H1 (cell line): ENCODE measurements around the gene HOXD4. TPM values are rescaled to one million over a fixed set of nuclear protein-coding genes. Genes with fewer than 3 reads are reported as not detected.
A peak's percentile ranks its signal among the peaks of the same experiment; 100 is the strongest.

Experiments used
- CTCF ChIA-PET: fragments of 300-600 bp; sonication (Branson Sonifier 250); formaldehyde crosslinking; loops from one replicate; lab custom pipeline; 2021; ENCODE audit not compliant: partially characterized antibody; lab: Charles Lee
- POLR2A ChIA-PET: fragments of 300-600 bp; sonication (Branson Sonifier 250); formaldehyde crosslinking; loops from one replicate; lab custom pipeline; 2021; ENCODE audit warnings: inconsistent platforms; ENCODE audit not compliant: partially characterized antibody; lab: Charles Lee
- DNase-seq, 2 experiments: peaks; one replicate each; pipeline versions ENCODE4 v3.0.0 to v3.0.0-alpha.2; 2010 to 2022; ENCODE audit warnings: low spot score in 2 of 2, low read depth in 1 of 2, mixed read lengths in 1 of 2
- FAIRE-seq: peaks from 2 replicates; lab custom pipeline; 2011; peaks lifted over from hg19 to GRCh38; lab: Jason Lieb, UNC
- H2AFZ ChIP-seq: 2 replicates; pipeline ENCODE4 v1.8.1; 2012; ENCODE audit warnings: low read length, inconsistent platforms
- H2AK5ac ChIP-seq: 2 replicates; pipeline ENCODE4 v1.6.1; 2013; ENCODE audit warnings: low read depth, low read length
- H2BK120ac ChIP-seq: replicated peaks from 2 replicates; pipeline ENCODE3; 2013; ENCODE audit warnings: low read depth, low read length, inconsistent platforms
- H2BK12ac ChIP-seq: 2 replicates; pipeline ENCODE4 v1.6.1; 2013; ENCODE audit warnings: low read depth, low read length
- H2BK15ac ChIP-seq: 2 replicates; pipeline ENCODE4 v1.6.1; 2013; ENCODE audit warnings: low read length
- H2BK20ac ChIP-seq: 2 replicates; pipeline ENCODE4 v1.6.1; 2013; ENCODE audit warnings: low read length
- H2BK5ac ChIP-seq: 2 replicates; pipeline ENCODE4 v1.6.1; 2013; ENCODE audit warnings: low read depth, low read length
- H3K14ac ChIP-seq: 2 replicates; pipeline ENCODE4 v1.6.1; 2013; ENCODE audit warnings: inconsistent platforms; ENCODE audit not compliant: insufficient read length
- H3K18ac ChIP-seq: 2 replicates; pipeline ENCODE4 v1.6.1; 2013; ENCODE audit warnings: low read length; ENCODE audit errors: extremely low read depth
- H3K23ac ChIP-seq: 2 replicates; pipeline ENCODE4 v1.6.1; 2013; ENCODE audit warnings: inconsistent platforms; ENCODE audit not compliant: insufficient read length
- H3K23me2 ChIP-seq: 2 replicates; pipeline ENCODE4 v1.6.1; 2013; ENCODE audit warnings: low read depth, low read length
- H3K27ac ChIP-seq: 2 replicates; pipeline ENCODE4 v1.6.1; 2011; ENCODE audit warnings: low read depth, low read length, inconsistent platforms
- H3K27me3 ChIP-seq, 4 experiments: replicated peaks in 1 of 4; 1 replicate in 1 of 4; 2 replicates in 3 of 4; pipeline versions ENCODE4 v1.6.1 to v1.8.1; 2011 to 2013; ENCODE audit warnings: low read length in 3 of 4, mild to moderate bottlenecking in 3 of 4, inconsistent platforms in 2 of 4, mixed read lengths in 2 of 4, moderate library complexity in 1 of 4; ENCODE audit not compliant: control insufficient read depth in 3 of 4, insufficient read depth in 3 of 4; ENCODE audit errors: extremely low read depth in 1 of 4
- H3K36me3 ChIP-seq, 4 experiments: 2 replicates each; pipeline versions ENCODE4 v1.6.1 to v1.8.1; 2011 to 2013; ENCODE audit warnings: mild to moderate bottlenecking in 4 of 4, low read length in 3 of 4, moderate library complexity in 2 of 4, control low read depth in 1 of 4, inconsistent platforms in 1 of 4; ENCODE audit not compliant: insufficient read depth in 4 of 4, control insufficient read depth in 2 of 4
- H3K4ac ChIP-seq: replicated peaks from 2 replicates; pipeline ENCODE3; 2013; ENCODE audit warnings: low read length, low read depth, mixed read lengths, inconsistent platforms; ENCODE audit not compliant: insufficient read length
- H3K4me1 ChIP-seq, 4 experiments: replicated peaks in 1 of 4; 1 replicate in 1 of 4; 2 replicates in 3 of 4; pipeline versions ENCODE4 v1.6.1 to v1.8.1; 2011 to 2013; ENCODE audit warnings: low read length in 3 of 4, inconsistent platforms in 2 of 4, mixed read lengths in 1 of 4; ENCODE audit not compliant: insufficient read depth in 4 of 4, control insufficient read depth in 3 of 4
- H3K4me2 ChIP-seq, 2 experiments: 2 replicates each; pipeline versions ENCODE4 v1.6.1 to v1.8.1; 2011 to 2013; ENCODE audit warnings: low read depth in 2 of 2, low read length in 2 of 2, control low read depth in 1 of 2, inconsistent platforms in 1 of 2, mild to moderate bottlenecking in 1 of 2; ENCODE audit not compliant: insufficient read depth in 1 of 2
- H3K4me3 ChIP-seq, 4 experiments: fragments of 200-600, 300-600 bp in 1 of 4; sonication (generic), shearing (Covaris generic), sonication (Bioruptor Twin) in 1 of 4; 2 replicates each; pipeline versions ENCODE4 v1.5.1 to v1.8.1; 2011 to 2016; ENCODE audit warnings: low read length in 4 of 4, low read depth in 3 of 4, control low read depth in 2 of 4, inconsistent platforms in 2 of 4, mild to moderate bottlenecking in 2 of 4, mixed read lengths in 1 of 4, moderate library complexity in 1 of 4; ENCODE audit not compliant: insufficient read depth in 2 of 4; ENCODE audit errors: extremely low read depth in 1 of 4
- H3K56ac ChIP-seq: replicated peaks from 2 replicates; pipeline ENCODE3; 2013; ENCODE audit warnings: low read depth, mild to moderate bottlenecking, mixed read lengths, low read length, inconsistent platforms; ENCODE audit not compliant: insufficient read length
- H3K79me1 ChIP-seq: 2 replicates; pipeline ENCODE4 v1.6.1; 2013; ENCODE audit warnings: low read depth, low read length, control low read depth
- H3K79me2 ChIP-seq, 2 experiments: 2 replicates each; pipeline versions ENCODE4 v1.6.1 to v1.8.1; 2012 to 2013; ENCODE audit warnings: low read length in 2 of 2, mild to moderate bottlenecking in 2 of 2, inconsistent platforms in 1 of 2; ENCODE audit not compliant: insufficient read depth in 2 of 2, control insufficient read depth in 1 of 2
- H3K9ac ChIP-seq, 4 experiments: replicated peaks in 1 of 4; 1 replicate in 1 of 4; 2 replicates in 3 of 4; pipeline versions ENCODE4 v1.6.1 to v1.8.1; 2011 to 2013; ENCODE audit warnings: low read depth in 3 of 4, low read length in 3 of 4, control low read depth in 2 of 4, mild to moderate bottlenecking in 2 of 4, moderate library complexity in 2 of 4, inconsistent platforms in 1 of 4; ENCODE audit errors: extremely low read depth in 1 of 4
- H3K9me3 ChIP-seq, 2 experiments: 2 replicates each; pipeline versions ENCODE4 v1.6.1 to v1.8.1; 2012 to 2013; ENCODE audit warnings: mild to moderate bottlenecking in 2 of 2, moderate library complexity in 2 of 2, control low read depth in 1 of 2, inconsistent platforms in 1 of 2, low read depth in 1 of 2, low read length in 1 of 2, mixed read lengths in 1 of 2; ENCODE audit not compliant: insufficient read depth in 2 of 2
- H4K20me1 ChIP-seq, 2 experiments: replicated peaks in 1 of 2; 2 replicates each; pipeline versions ENCODE3 to v1.8.1; 2011 to 2013; ENCODE audit warnings: inconsistent platforms in 2 of 2, low read length in 2 of 2, mild to moderate bottlenecking in 1 of 2; ENCODE audit not compliant: insufficient read depth in 2 of 2, control insufficient read depth in 1 of 2
- H4K5ac ChIP-seq: 2 replicates; pipeline ENCODE4 v1.6.1; 2013; ENCODE audit warnings: low read length, low read depth, mixed read lengths, inconsistent platforms; ENCODE audit not compliant: insufficient read length
- H4K8ac ChIP-seq: 2 replicates; pipeline ENCODE4 v1.8.0; 2013; ENCODE audit warnings: mild to moderate bottlenecking, moderate library complexity, low read length, inconsistent platforms; ENCODE audit not compliant: insufficient read depth; ENCODE audit errors: extremely low read depth
- H4K91ac ChIP-seq: replicated peaks from 2 replicates; pipeline ENCODE3; 2013; ENCODE audit warnings: low read length, mixed read lengths, inconsistent platforms; ENCODE audit not compliant: insufficient read length
- ASH2L ChIP-seq: fragments of 200-600, 300-600 bp; sonication (generic); IDR thresholded peaks from one replicate; pipeline ENCODE4 v1.7.1; 2017; ENCODE audit warnings: low read length
- CBX8 ChIP-seq: fragments of 300-800, 300-1000 bp; sonication (generic); IDR thresholded peaks from 2 replicates; pipeline ENCODE4 v1.7.1; 2016; ENCODE audit warnings: low read depth, low read length, borderline replicate concordance
- CHD1 ChIP-seq: IDR thresholded peaks from 2 replicates; pipeline ENCODE4 v1.6.1; 2012; ENCODE audit warnings: low read depth, low read length, improper control_type of control experiment
- JUN ChIP-seq: IDR thresholded peaks from 2 replicates; pipeline ENCODE4 v1.6.1; 2011; ENCODE audit warnings: low read depth, mild to moderate bottlenecking, improper control_type of control experiment, low read length
- MAFK ChIP-seq: IDR thresholded peaks from 2 replicates; pipeline ENCODE4 v1.6.1; 2012; ENCODE audit warnings: low read depth, mild to moderate bottlenecking, improper control_type of control experiment, low read length
- RNF2 ChIP-seq: fragments of 200-900, 300-1000 bp; sonication (generic); IDR thresholded peaks from 2 replicates; pipeline ENCODE4 v1.7.1; 2016; ENCODE audit warnings: borderline replicate concordance, low read depth, mild to moderate bottlenecking, antibody characterized with exemption, low read length; ENCODE audit not compliant: poor library complexity, severe bottlenecking; ENCODE audit errors: missing control alignments
- SP1 ChIP-seq: IDR thresholded peaks from 2 replicates; pipeline ENCODE4 v1.6.1; 2011; ENCODE audit warnings: low read depth, low read length
- SP2 ChIP-seq: IDR thresholded peaks from 2 replicates; pipeline ENCODE4 v1.6.1; 2012; ENCODE audit warnings: mild to moderate bottlenecking, low read length, inconsistent platforms
- TAF1 ChIP-seq: IDR thresholded peaks from 2 replicates; pipeline ENCODE4 v1.6.1; 2011; ENCODE audit warnings: mild to moderate bottlenecking, low read depth, low read length
- YY1 ChIP-seq: IDR thresholded peaks from 2 replicates; pipeline ENCODE4 v1.6.1; 2011; ENCODE audit warnings: low read depth, mild to moderate bottlenecking, low read length
- WGBS, 2 experiments: shearing (Covaris generic) in 1 of 2; methylation state at CpG; one replicate each; pipeline versions ENCODE4 v1.1.6 to v1.1.7; 2013 to 2015; ENCODE audit warnings: low lambda C conversion rate in 2 of 2, mixed read lengths in 2 of 2, inconsistent platforms in 1 of 2, low coverage in 1 of 2, missing lambda C conversion rate in 1 of 2; ENCODE audit not compliant: insufficient replicate concordance in 2 of 2, insufficient coverage in 1 of 2, insufficient read length in 1 of 2; ENCODE audit errors: extremely low coverage in 1 of 2, missing lambda C conversion rate in 1 of 2; 5-methylcytosine and 5-hydroxymethylcytosine counted together
- polyA plus RNA-seq, 7 experiments: library from polyadenylated mRNA; depleted of rRNA in 3 of 7; stranded (reverse) in 5 of 7; unstranded in 2 of 7; fragments of >200 nt in 5 of 7; fragments of 200-250 nt in 2 of 7; gene quantifications; 1 replicate in 5 of 7; 2 replicates in 1 of 7; 4 replicates in 1 of 7; pipeline versions ENCODE4 v1.2.1 to v1.2.3, GENCODE V29; 2011 to 2013; ENCODE audit warnings: missing spikeins in 2 of 7, mixed read lengths in 2 of 7
- total RNA-seq: library from RNA; stranded (reverse); fragmentation: NEBNext Ultra II Directional; extraction: Animal tissue kit (Norgen Biotek cat#: 25700); gene quantifications from 2 replicates; pipeline ENCODE4 v1.2.1, GENCODE V29; 2021
- TF ChIP-seq, protein P1 (sequence below): IDR thresholded peaks from 2 replicates; pipeline ENCODE4 v1.6.1; 2011; ENCODE audit warnings: low read depth, mild to moderate bottlenecking, low read length; ENCODE audit not compliant: insufficient read depth

Gene HOXD4
- total and polyA plus RNA-seq, 2 of the 8 experiments (the other 6 are each of a cell fraction or from before 2014, with no cell fraction given) = not detected

DNA sequence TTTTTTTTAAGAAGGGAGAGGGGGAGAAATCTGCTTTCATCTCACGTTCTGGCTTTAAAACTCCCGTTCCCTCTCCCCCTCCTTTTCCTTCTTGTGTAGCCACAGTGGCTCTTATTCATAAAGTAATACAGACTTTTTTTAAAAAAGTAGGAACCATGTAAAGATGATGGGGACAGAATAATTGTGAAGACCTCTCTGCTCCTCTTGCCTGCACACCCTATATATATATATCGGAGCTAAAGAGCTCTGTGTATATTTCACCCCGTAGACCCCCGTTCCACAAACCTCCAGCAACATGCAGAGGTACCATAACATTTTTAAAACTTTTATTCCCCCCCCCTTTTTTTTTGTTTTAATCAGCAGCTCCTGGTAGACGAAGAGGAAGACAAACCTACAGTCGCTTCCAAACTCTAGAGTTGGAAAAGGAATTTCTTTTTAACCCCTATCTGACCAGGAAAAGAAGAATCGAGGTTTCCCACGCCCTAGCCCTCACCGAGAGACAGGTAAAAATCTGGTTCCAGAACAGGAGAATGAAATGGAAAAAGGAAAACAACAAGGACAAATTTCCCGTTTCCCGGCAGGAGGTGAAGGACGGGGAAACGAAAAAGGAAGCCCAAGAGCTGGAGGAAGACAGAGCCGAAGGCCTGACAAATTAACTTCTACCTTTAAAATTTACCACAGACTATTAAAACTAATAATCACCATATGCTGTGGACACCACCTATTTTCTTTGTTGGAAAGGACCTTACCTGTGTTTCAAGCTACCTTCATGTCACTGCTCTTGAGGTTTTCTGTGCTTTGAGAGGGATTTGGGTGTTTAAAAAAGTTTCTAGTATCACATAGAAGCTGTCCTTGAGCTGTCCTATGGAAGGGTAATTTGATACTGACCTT is 20.1 kb upstream of the HOXD4 start:
- POLR2A ChIA-PET = interaction anchor here (0.7 to 1.2 kb wide), 2 partner anchors 25 to 1856 kb away, joined by 3 to 4 read pairs; no protein-coding TSS in a partner anchor
- TF ChIP-seq, protein P1, sequence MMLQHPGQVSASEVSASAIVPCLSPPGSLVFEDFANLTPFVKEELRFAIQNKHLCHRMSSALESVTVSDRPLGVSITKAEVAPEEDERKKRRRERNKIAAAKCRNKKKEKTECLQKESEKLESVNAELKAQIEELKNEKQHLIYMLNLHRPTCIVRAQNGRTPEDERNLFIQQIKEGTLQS = no peak
- TF ChIP-seq CHD1 (no peak), TAF1 (no peak), JUN (no peak), MAFK (no peak), YY1 (no peak), SP2 (no peak), CBX8 (peak; percentile 93), ASH2L (no peak), SP1 (no peak), RNF2 (peak; percentile 91)

More for the DNA sequence above, 20.1 kb upstream of the HOXD4 start:
- H4K8ac ChIP-seq = no peak overlapping the region
- no peak overlapping the region for H3K18ac ChIP-seq
- H3K4me1 ChIP-seq = peaks cover 3 to 11% (median 5%) of the 10 kb centered on the region in 4 experiments
- H3K27me3 ChIP-seq = peaks cover 92 to 100% (median 98%) of the 10 kb centered on the region in 4 experiments
- H2BK120ac ChIP-seq = no peak overlapping the region
- H3K36me3 ChIP-seq = peaks cover 0 to 17% (median 0%) of the 10 kb centered on the region in 4 experiments; a peak in 1 of 8 replicates
- DNase-seq (peak in 1 of 2 experiments; percentile 40), FAIRE-seq (no peak)
- no peak overlapping the region for H3K27ac ChIP-seq
- no peak overlapping the region for H2BK15ac ChIP-seq
- 24% methylated on average over 13 of the region's 15 CpGs; no CpG with 5 or more reads in 1 of the 2 experiments for WGBS, 2 experiments
- H3K79me2 ChIP-seq = no peaks in the 10 kb centered on the region
- H4K91ac ChIP-seq = no peak overlapping the region
- H3K4me3 ChIP-seq = peak overlapping the region in 1 of 4 experiments; percentile 24; a peak in 1 of 8 replicates
- peaks cover 14 to 33% of the 10 kb centered on the region in 2 experiments for H4K20me1 ChIP-seq
- no peak overlapping the region for H3K56ac ChIP-seq
- no peak overlapping the region for H2BK12ac ChIP-seq
- H3K9ac ChIP-seq = no peak overlapping the region
- CTCF ChIA-PET = interaction anchor here (0.6 to 4.5 kb wide), 20 partner anchors 10 to 1017 kb away, joined by 3 to 30 read pairs (median 4); partner anchors contain the start of genes HOXD10 and HOXD4
- no peaks in the 10 kb centered on the region for H3K79me1 ChIP-seq
- H2BK5ac ChIP-seq = no peak overlapping the region
- H3K14ac ChIP-seq = no peak overlapping the region
- H3K23me2 ChIP-seq = peaks cover 3% of the 10 kb centered on the region; the same call in 1 of the 2 replicates
- no peak overlapping the region for H2BK20ac ChIP-seq
- H3K4ac ChIP-seq = no peak overlapping the region
- H4K5ac ChIP-seq = no peak overlapping the region
- no peak overlapping the region for H3K23ac ChIP-seq
- H2AK5ac ChIP-seq = no peak overlapping the region
- H2AFZ ChIP-seq = no peak overlapping the region
- peak overlapping the region in 1 of 2 experiments; percentile 70; a peak in 3 of 4 replicates for H3K4me2 ChIP-seq
- H3K9me3 ChIP-seq = no peaks in the 10 kb centered on the region
